ENCODE data around the gene MAPK4. TPM values are rescaled to one million over a fixed set of nuclear protein-coding genes. Genes with fewer than 3 reads are reported as not detected.

The MAPK4 gene
- total RNA-seq, 1 donor from 2014 or later, result 3.1 TPM

- no peak for TF ChIP-seq CTCF (IDR thresholded peaks at IDR 0.05; ENCODE audit: insufficient read depth, low read length, poor library complexity, severe bottlenecking)
- no peak overlapping the region for H3K4me3 ChIP-seq (ENCODE audit: low read depth, low read length)
- H3K27me3 ChIP-seq (ENCODE audit: control insufficient read depth, insufficient read depth, low read length), result no peaks in the 10 kb centered on the region
- H3K36me3 ChIP-seq (ENCODE audit: control insufficient read depth, insufficient read depth, low read length), result no peaks in the 10 kb centered on the region
- no peak for DNase-seq (ENCODE audit: low read depth)
Observed at GRCh38 chr18:50724751-50725151, 164.9 kb downstream of the MAPK4 start.

GRCh38 chr18:50726960-50727589 lies 167.2 kb downstream of the MAPK4 start:
- H3K27me3 ChIP-seq (ENCODE audit: control insufficient read depth, insufficient read depth, low read length), result no peaks in the 10 kb centered on the region
- no peak for TF ChIP-seq CTCF (IDR thresholded peaks at IDR 0.05; ENCODE audit: insufficient read depth, low read length, poor library complexity, severe bottlenecking)
- H3K36me3 ChIP-seq (ENCODE audit: control insufficient read depth, insufficient read depth, low read length), result no peaks in the 10 kb centered on the region
- H3K4me3 ChIP-seq (ENCODE audit: low read depth, low read length), result no peak overlapping the region
- DNase-seq (ENCODE audit: low read depth), result no peak

- no peak overlapping the region for H3K4me3 ChIP-seq (ENCODE audit: low read depth, low read length)
- H3K27me3 ChIP-seq (ENCODE audit: control insufficient read depth, insufficient read depth, low read length), result no peaks in the 10 kb centered on the region
- no peaks in the 10 kb centered on the region for H3K36me3 ChIP-seq (ENCODE audit: control insufficient read depth, insufficient read depth, low read length)
- TF ChIP-seq CTCF (IDR thresholded peaks at IDR 0.05; ENCODE audit: insufficient read depth, low read length, poor library complexity, severe bottlenecking), result no peak
- DNase-seq (ENCODE audit: low read depth), result no peak
Observed at GRCh38 chr18:50727721-50728471, 168.0 kb downstream of the MAPK4 start.

GRCh38 chr18:50729376-50729775 lies 169.5 kb downstream of the MAPK4 start:
- Histone ChIP-seq H3K27me3 (ENCODE audit: control insufficient read depth, insufficient read depth, low read length) (no peaks in the 10 kb centered on the region), H3K4me3 (ENCODE audit: low read depth, low read length) (no peak overlapping the region), H3K36me3 (ENCODE audit: control insufficient read depth, insufficient read depth, low read length) (no peaks in the 10 kb centered on the region)
- DNase-seq (ENCODE audit: low read depth), result no peak
- TF ChIP-seq CTCF (IDR thresholded peaks at IDR 0.05; ENCODE audit: insufficient read depth, low read length, poor library complexity, severe bottlenecking), result no peak

GRCh38 chr18:50729986-50730385 lies 170.1 kb downstream of the MAPK4 start:
- H3K4me3 ChIP-seq (ENCODE audit: low read depth, low read length), result no peak overlapping the region
- no peak for TF ChIP-seq CTCF (IDR thresholded peaks at IDR 0.05; ENCODE audit: insufficient read depth, low read length, poor library complexity, severe bottlenecking)
- H3K36me3 ChIP-seq (ENCODE audit: control insufficient read depth, insufficient read depth, low read length), result no peaks in the 10 kb centered on the region
- H3K27me3 ChIP-seq (ENCODE audit: control insufficient read depth, insufficient read depth, low read length), result no peaks in the 10 kb centered on the region
- no peak for DNase-seq (ENCODE audit: low read depth)
